ENCODE data around the gene ZBTB7B.
"Not testable (repeated sequence)": the region's sequence is repeated elsewhere in the genome, so short reads cannot be mapped to it uniquely, and the experiment has no call there.

Gene ZBTB7B

GRCh38 chr1:154992721-154993571, 9.7 kb upstream of the ZBTB7B start:
- H3K4me1 ChIP-seq (ENCODE audit: control insufficient read depth, low read depth, low read length): no peaks in the 10 kb centered on the region
- H3K9ac ChIP-seq (ENCODE audit: low read length): no peak overlapping the region
- no peak overlapping the region for H3K4me3 ChIP-seq (ENCODE audit: low read length)
- no peak overlapping the region for H3K27ac ChIP-seq (ENCODE audit: low read length)
- H3K36me3 ChIP-seq (ENCODE audit: control insufficient read depth, low read depth, low read length): peaks cover 34% of the 10 kb centered on the region
- no peaks in the 10 kb centered on the region for H3K27me3 ChIP-seq (ENCODE audit: control insufficient read depth, insufficient read depth, low read length)
- H3K9me3 ChIP-seq (ENCODE audit: control insufficient read depth, low read depth, low read length): no peaks in the 10 kb centered on the region

GRCh38 chr1:154993572-154994268, 8.9 kb upstream of the ZBTB7B start, which contains the start of gene LENEP:
LENEP (plus strand) TSS chr1:154993586; CDS start chr1:154993608, 22 bp downstream.
- Histone ChIP-seq H3K27ac (ENCODE audit: low read length) (no peak within 1 kb of the TSS), H3K4me1 (ENCODE audit: control insufficient read depth, low read depth, low read length) (no peaks in the 10 kb centered on the region), H3K9me3 (ENCODE audit: control insufficient read depth, low read depth, low read length) (no peaks in the 10 kb centered on the region), H3K27me3 (ENCODE audit: control insufficient read depth, insufficient read depth, low read length) (no peaks in the 10 kb centered on the region), H3K9ac (ENCODE audit: low read length) (no peak within 1 kb of the TSS), H3K36me3 (ENCODE audit: control insufficient read depth, low read depth, low read length) (peaks cover 26% of the 10 kb centered on the region), H3K4me3 (ENCODE audit: low read length) (no peak within 1 kb of the TSS)

- H3K4me3 ChIP-seq (ENCODE audit: low read length): no peak overlapping the region
- H3K4me1 ChIP-seq (ENCODE audit: control insufficient read depth, low read depth, low read length): no peaks in the 10 kb centered on the region
- H3K36me3 ChIP-seq (ENCODE audit: control insufficient read depth, low read depth, low read length): peaks cover 21% of the 10 kb centered on the region
- no peak overlapping the region for H3K9ac ChIP-seq (ENCODE audit: low read length)
- no peaks in the 10 kb centered on the region for H3K27me3 ChIP-seq (ENCODE audit: control insufficient read depth, insufficient read depth, low read length)
- no peak overlapping the region for H3K27ac ChIP-seq (ENCODE audit: low read length)
- no peaks in the 10 kb centered on the region for H3K9me3 ChIP-seq (ENCODE audit: control insufficient read depth, low read depth, low read length)
Observed at GRCh38 chr1:154994269-154994587, 8.4 kb upstream of the ZBTB7B start.

GRCh38 chr1:154994591-154994990, 8.0 kb upstream of the ZBTB7B start:
- H3K36me3 ChIP-seq (ENCODE audit: control insufficient read depth, low read depth, low read length): peaks cover 18% of the 10 kb centered on the region
- H3K4me1 ChIP-seq (ENCODE audit: control insufficient read depth, low read depth, low read length): no peaks in the 10 kb centered on the region
- no peak overlapping the region for H3K27ac ChIP-seq (ENCODE audit: low read length)

GRCh38 chr1:154995301-154995983, 7.2 kb upstream of the ZBTB7B start:
- not testable (repeated sequence) for H3K9me3 ChIP-seq (ENCODE audit: control insufficient read depth, low read depth, low read length); H3K4me3 ChIP-seq (ENCODE audit: low read length); H3K9ac ChIP-seq (ENCODE audit: low read length); H3K36me3 ChIP-seq (ENCODE audit: control insufficient read depth, low read depth, low read length); H3K4me1 ChIP-seq (ENCODE audit: control insufficient read depth, low read depth, low read length); H3K27me3 ChIP-seq (ENCODE audit: control insufficient read depth, insufficient read depth, low read length); H3K27ac ChIP-seq (ENCODE audit: low read length)

More at GRCh38 chr1:154994591-154994990, 8.0 kb upstream of the ZBTB7B start:
- H3K9ac ChIP-seq (ENCODE audit: low read length): no peak overlapping the region
- no peaks in the 10 kb centered on the region for H3K27me3 ChIP-seq (ENCODE audit: control insufficient read depth, insufficient read depth, low read length)
- no peak overlapping the region for H3K4me3 ChIP-seq (ENCODE audit: low read length)
- H3K9me3 ChIP-seq (ENCODE audit: control insufficient read depth, low read depth, low read length): no peaks in the 10 kb centered on the region

GRCh38 chr1:154996966-154997701, 5.5 kb upstream of the ZBTB7B start:
- no peak overlapping the region for H3K9ac ChIP-seq (ENCODE audit: low read length)
- no peak overlapping the region for H3K27ac ChIP-seq (ENCODE audit: low read length)
- H3K4me3 ChIP-seq (ENCODE audit: low read length): no peak overlapping the region
- peaks cover 3% of the 10 kb centered on the region for H3K4me1 ChIP-seq (ENCODE audit: control insufficient read depth, low read depth, low read length)
- no peaks in the 10 kb centered on the region for H3K27me3 ChIP-seq (ENCODE audit: control insufficient read depth, insufficient read depth, low read length)
- H3K36me3 ChIP-seq (ENCODE audit: control insufficient read depth, low read depth, low read length): peaks cover 4% of the 10 kb centered on the region
- no peaks in the 10 kb centered on the region for H3K9me3 ChIP-seq (ENCODE audit: control insufficient read depth, low read depth, low read length)

- no peak overlapping the region for H3K4me3 ChIP-seq (ENCODE audit: low read length)
- no peaks in the 10 kb centered on the region for H3K9me3 ChIP-seq (ENCODE audit: control insufficient read depth, low read depth, low read length)
- no peaks in the 10 kb centered on the region for H3K27me3 ChIP-seq (ENCODE audit: control insufficient read depth, insufficient read depth, low read length)
- no peak overlapping the region for H3K9ac ChIP-seq (ENCODE audit: low read length)
- no peak overlapping the region for H3K27ac ChIP-seq (ENCODE audit: low read length)
- H3K36me3 ChIP-seq (ENCODE audit: control insufficient read depth, low read depth, low read length): no peaks in the 10 kb centered on the region
- peaks cover 3% of the 10 kb centered on the region for H3K4me1 ChIP-seq (ENCODE audit: control insufficient read depth, low read depth, low read length)
Observed at GRCh38 chr1:154998201-154998780, 4.3 kb upstream of the ZBTB7B start.

GRCh38 chr1:154998818-154999570, 3.6 kb upstream of the ZBTB7B start:
- Histone ChIP-seq H3K27me3 (ENCODE audit: control insufficient read depth, insufficient read depth, low read length) (no peaks in the 10 kb centered on the region), H3K4me3 (ENCODE audit: low read length) (peak overlapping the region; percentile 38), H3K36me3 (ENCODE audit: control insufficient read depth, low read depth, low read length) (no peaks in the 10 kb centered on the region), H3K4me1 (ENCODE audit: control insufficient read depth, low read depth, low read length) (peaks cover 3% of the 10 kb centered on the region), H3K9me3 (ENCODE audit: control insufficient read depth, low read depth, low read length) (no peaks in the 10 kb centered on the region), H3K9ac (ENCODE audit: low read length) (no peak overlapping the region), H3K27ac (ENCODE audit: low read length) (no peak overlapping the region)

- Histone ChIP-seq H3K9ac (ENCODE audit: low read length) (peak overlapping the region; percentile 46), H3K9me3 (ENCODE audit: control insufficient read depth, low read depth, low read length) (no peaks in the 10 kb centered on the region), H3K4me3 (ENCODE audit: low read length) (peak overlapping the region; percentile 72), H3K27ac (ENCODE audit: low read length) (peak overlapping the region; percentile 64), H3K36me3 (ENCODE audit: control insufficient read depth, low read depth, low read length) (no peaks in the 10 kb centered on the region), H3K4me1 (ENCODE audit: control insufficient read depth, low read depth, low read length) (peaks cover 10% of the 10 kb centered on the region), H3K27me3 (ENCODE audit: control insufficient read depth, insufficient read depth, low read length) (no peaks in the 10 kb centered on the region)
Observed at GRCh38 chr1:154999571-155000410, 2.8 kb upstream of the ZBTB7B start.

GRCh38 chr1:155000411-155000725, 2.2 kb upstream of the ZBTB7B start:
- H3K4me1 ChIP-seq (ENCODE audit: control insufficient read depth, low read depth, low read length): peaks cover 14% of the 10 kb centered on the region
- peak overlapping the region; percentile 46 for H3K9ac ChIP-seq (ENCODE audit: low read length)
- peak overlapping the region; percentile 72 for H3K4me3 ChIP-seq (ENCODE audit: low read length)
- no peaks in the 10 kb centered on the region for H3K9me3 ChIP-seq (ENCODE audit: control insufficient read depth, low read depth, low read length)
- no peaks in the 10 kb centered on the region for H3K36me3 ChIP-seq (ENCODE audit: control insufficient read depth, low read depth, low read length)
- H3K27ac ChIP-seq (ENCODE audit: low read length): peak overlapping the region; percentile 64
- no peaks in the 10 kb centered on the region for H3K27me3 ChIP-seq (ENCODE audit: control insufficient read depth, insufficient read depth, low read length)
